Measurements from ENCODE around the gene SMYD3. TPM values are rescaled to one million over a fixed set of nuclear protein-coding genes. Genes with fewer than 3 reads are reported as not detected.

SMYD3 gene
- polyA plus RNA-seq, 1 experiment, result 39.9 TPM

GRCh38 chr1:245753807-245754206, 753.3 kb downstream of the SMYD3 start:
- CTCF ChIA-PET, result no interaction called here
- no peak overlapping the region for H3K4me3 ChIP-seq (ENCODE audit: low read depth, low read length)
- no peak overlapping the region for H3K27ac ChIP-seq (ENCODE audit: low read depth, low read length)
- no peaks in the 10 kb centered on the region for H3K9me3 ChIP-seq (ENCODE audit: control insufficient read depth, insufficient read depth, low read length)
- no peak for TF ChIP-seq CTCF (IDR thresholded peaks at IDR 0.05; ENCODE audit: low read depth, low read length)
- POLR2A ChIA-PET, result no interaction called here
- no peaks in the 10 kb centered on the region for H3K27me3 ChIP-seq (ENCODE audit: control insufficient read depth, insufficient read depth, low read length)
- DNase-seq (ENCODE audit: low read depth, low spot score), result no peak

- ChIA-PET POLR2A (no interaction called here), CTCF (no interaction called here)
- H3K4me3 ChIP-seq (ENCODE audit: low read depth, low read length), result no peak overlapping the region
- no peaks in the 10 kb centered on the region for H3K27me3 ChIP-seq (ENCODE audit: control insufficient read depth, insufficient read depth, low read length)
- DNase-seq (ENCODE audit: low read depth, low spot score), result no peak
- no peaks in the 10 kb centered on the region for H3K9me3 ChIP-seq (ENCODE audit: control insufficient read depth, insufficient read depth, low read length)
- no peak for TF ChIP-seq CTCF (IDR thresholded peaks at IDR 0.05; ENCODE audit: low read depth, low read length)
- no peak overlapping the region for H3K27ac ChIP-seq (ENCODE audit: low read depth, low read length)
These were observed 754.5 kb downstream of the SMYD3 start for GRCh38 chr1:245752561-245752960.

GRCh38 chr1:245751726-245752470, 755.2 kb downstream of the SMYD3 start:
- H3K27me3 ChIP-seq (ENCODE audit: control insufficient read depth, insufficient read depth, low read length), result no peaks in the 10 kb centered on the region
- H3K9me3 ChIP-seq (ENCODE audit: control insufficient read depth, insufficient read depth, low read length), result no peaks in the 10 kb centered on the region
- ChIA-PET CTCF (interaction anchor here (1.1 kb wide), 1 partner anchor 11 kb away, joined by 3 read pairs; no protein-coding TSS in a partner anchor), POLR2A (interaction anchor here (0.6 kb wide), 2 partner anchors 278 to 867 kb away, joined by 4 read pairs; no protein-coding TSS in a partner anchor)
- H3K27ac ChIP-seq (ENCODE audit: low read depth, low read length), result no peak overlapping the region
- no peak for DNase-seq (ENCODE audit: low read depth, low spot score)
- TF ChIP-seq CTCF (IDR thresholded peaks at IDR 0.05; ENCODE audit: low read depth, low read length), result no peak
- H3K4me3 ChIP-seq (ENCODE audit: low read depth, low read length), result no peak overlapping the region

- ChIA-PET CTCF (interaction anchor here (0.7 to 1.1 kb wide), 2 partner anchors 10 to 529 kb away, joined by 3 read pairs; no protein-coding TSS in a partner anchor), POLR2A (interaction anchor here (0.6 kb wide), 2 partner anchors 277 to 868 kb away, joined by 4 read pairs; no protein-coding TSS in a partner anchor)
- Histone ChIP-seq H3K9me3 (ENCODE audit: control insufficient read depth, insufficient read depth, low read length) (no peaks in the 10 kb centered on the region), H3K27ac (ENCODE audit: low read depth, low read length) (no peak overlapping the region), H3K4me3 (ENCODE audit: low read depth, low read length) (no peak overlapping the region), H3K27me3 (ENCODE audit: control insufficient read depth, insufficient read depth, low read length) (no peaks in the 10 kb centered on the region)
- no peak for TF ChIP-seq CTCF (IDR thresholded peaks at IDR 0.05; ENCODE audit: low read depth, low read length)
- peak; percentile 47 for DNase-seq (ENCODE audit: low read depth, low spot score)
These were observed 756.0 kb downstream of the SMYD3 start for GRCh38 chr1:245751116-245751515.

GRCh38 chr1:245750261-245750660, 756.8 kb downstream of the SMYD3 start:
- ChIA-PET CTCF (no interaction called here), POLR2A (no interaction called here)
- Histone ChIP-seq H3K9me3 (ENCODE audit: control insufficient read depth, insufficient read depth, low read length) (no peaks in the 10 kb centered on the region), H3K27ac (ENCODE audit: low read depth, low read length) (no peak overlapping the region), H3K27me3 (ENCODE audit: control insufficient read depth, insufficient read depth, low read length) (no peaks in the 10 kb centered on the region), H3K4me3 (ENCODE audit: low read depth, low read length) (no peak overlapping the region)
- no peak for TF ChIP-seq CTCF (IDR thresholded peaks at IDR 0.05; ENCODE audit: low read depth, low read length)
- no peak for DNase-seq (ENCODE audit: low read depth, low spot score)
